Heart left ventricle (tissue), 13 donors: ENCODE results near the gene TMEM176A.

Experiments
- POLR2A ChIP-seq, 2 donors: fragments of 450-650 bp; IDR thresholded peaks; one replicate each; pipeline ENCODE4 v1.6.1; 2017; ENCODE audit warnings: antibody characterized with exemption in 2 of 2, mild to moderate bottlenecking in 2 of 2, moderate library complexity in 2 of 2
- TF ChIP-seq, protein P1 (sequence below), 12 donors: fragments of 200-600 bp; sonication (generic) in 4 of 12; IDR thresholded peaks; one replicate each; pipeline versions ENCODE4 v1.5.0 to v1.8.0; 2018 to 2022; ENCODE audit warnings: antibody characterized with exemption in 12 of 12, mild to moderate bottlenecking in 5 of 12
- donor health status: ischemic (EF 13 %, LVEDD 7.1; RV severe dilation, severe dysfunction).
- donor health status: DM: no; HTN: yes; CAD: no.
- donor health status: DM: no; HTN: no; CAD: no.
- donor health status: ischemic (EF 25% LVEDD 6.9; RV normal size, moderate dysfunction).
- donor health status: ischemic (EF 25% LVEDD 5.7; RV mildly dilated, moderate dysfunction).
- donor health status: ischemic (EF 35%, LVEDD 5.7; RV mildly dilated, moderate dysfunction).
- donor health status: nonischemic (EF 11% LVEDD 7.7; RV severe dilation, severe dysfunction).
- donor health status: DM: yes; HTN: yes; CAD: no.
- donor health status: PGD.
- donor health status: ischemic (EF 29% LVEDD 5.4; RV normal size, mild dysfunction).
- donor health status: nonischemic (EF 23%, LVEDD 6.1; RV moderate dilation, normal function).

DNA sequence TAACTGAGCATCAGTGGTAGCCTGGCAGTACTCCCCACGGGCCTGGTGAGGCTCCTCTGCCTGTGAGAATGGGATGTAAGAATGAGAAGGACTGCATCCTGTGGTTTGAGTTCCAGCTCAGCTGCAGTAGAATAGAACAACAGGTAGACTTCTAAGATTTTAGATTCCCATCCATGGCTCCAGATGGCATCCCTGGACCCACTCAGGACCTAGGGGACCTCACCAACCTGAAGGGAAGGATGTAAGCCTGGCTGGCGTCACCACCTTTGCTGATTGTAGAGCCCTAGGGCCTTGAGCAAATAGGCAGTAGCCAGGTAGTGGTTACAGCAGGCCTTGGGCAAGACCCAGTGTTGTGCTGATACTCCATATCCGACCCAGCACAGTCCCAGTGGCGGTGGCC, 42.1 kb downstream of the TMEM176A start:
- no peak for TF ChIP-seq POLR2A (IDR thresholded peaks at IDR 0.05)
- TF ChIP-seq, protein P1, sequence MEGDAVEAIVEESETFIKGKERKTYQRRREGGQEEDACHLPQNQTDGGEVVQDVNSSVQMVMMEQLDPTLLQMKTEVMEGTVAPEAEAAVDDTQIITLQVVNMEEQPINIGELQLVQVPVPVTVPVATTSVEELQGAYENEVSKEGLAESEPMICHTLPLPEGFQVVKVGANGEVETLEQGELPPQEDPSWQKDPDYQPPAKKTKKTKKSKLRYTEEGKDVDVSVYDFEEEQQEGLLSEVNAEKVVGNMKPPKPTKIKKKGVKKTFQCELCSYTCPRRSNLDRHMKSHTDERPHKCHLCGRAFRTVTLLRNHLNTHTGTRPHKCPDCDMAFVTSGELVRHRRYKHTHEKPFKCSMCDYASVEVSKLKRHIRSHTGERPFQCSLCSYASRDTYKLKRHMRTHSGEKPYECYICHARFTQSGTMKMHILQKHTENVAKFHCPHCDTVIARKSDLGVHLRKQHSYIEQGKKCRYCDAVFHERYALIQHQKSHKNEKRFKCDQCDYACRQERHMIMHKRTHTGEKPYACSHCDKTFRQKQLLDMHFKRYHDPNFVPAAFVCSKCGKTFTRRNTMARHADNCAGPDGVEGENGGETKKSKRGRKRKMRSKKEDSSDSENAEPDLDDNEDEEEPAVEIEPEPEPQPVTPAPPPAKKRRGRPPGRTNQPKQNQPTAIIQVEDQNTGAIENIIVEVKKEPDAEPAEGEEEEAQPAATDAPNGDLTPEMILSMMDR (IDR thresholded peaks at IDR 0.05), result no peak
